ENCODE measurements around the gene P3H1. TPM values are rescaled to one million over a fixed set of nuclear protein-coding genes. Genes with fewer than 3 reads are reported as not detected.
"Not testable (repeated sequence)": the region's sequence is repeated elsewhere in the genome, so short reads cannot be mapped to it uniquely, and the experiment has no call there.

The P3H1 gene
- polyA plus RNA-seq, 3 donors = 67.2 to 78.4 (median 68.1) TPM

DNA sequence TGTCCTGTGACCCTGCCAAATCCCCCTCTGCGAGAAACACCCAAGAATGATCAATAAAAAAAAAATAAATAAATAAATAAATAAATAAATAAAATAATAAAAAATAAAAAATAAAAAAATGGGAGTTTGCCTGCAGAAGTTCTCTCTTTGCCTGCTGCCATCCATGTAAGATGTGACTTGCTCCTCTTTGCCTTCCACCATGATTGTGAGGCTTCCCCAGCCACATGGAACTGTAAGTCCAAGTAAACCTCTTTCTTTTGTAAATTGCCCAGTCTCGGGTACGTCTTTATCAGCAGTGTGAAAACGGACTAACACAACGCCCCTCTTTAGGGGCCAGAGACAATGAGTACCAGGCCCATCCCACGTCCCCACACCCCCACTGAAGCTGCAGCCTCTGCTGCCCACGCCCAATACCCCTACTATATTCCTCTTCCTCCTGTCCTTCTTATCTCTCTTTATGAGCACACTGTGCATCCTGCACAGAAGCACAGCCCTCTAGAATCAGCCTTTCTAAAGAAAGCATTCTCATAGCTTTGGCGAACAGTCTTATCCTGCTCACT lies 15.2 kb downstream of the P3H1 start:
- not testable (repeated sequence) for DNase-seq (ENCODE audit: extremely low read depth in 1 of 11, low read depth in 9 of 11, low spot score in 4 of 11)

DNA sequence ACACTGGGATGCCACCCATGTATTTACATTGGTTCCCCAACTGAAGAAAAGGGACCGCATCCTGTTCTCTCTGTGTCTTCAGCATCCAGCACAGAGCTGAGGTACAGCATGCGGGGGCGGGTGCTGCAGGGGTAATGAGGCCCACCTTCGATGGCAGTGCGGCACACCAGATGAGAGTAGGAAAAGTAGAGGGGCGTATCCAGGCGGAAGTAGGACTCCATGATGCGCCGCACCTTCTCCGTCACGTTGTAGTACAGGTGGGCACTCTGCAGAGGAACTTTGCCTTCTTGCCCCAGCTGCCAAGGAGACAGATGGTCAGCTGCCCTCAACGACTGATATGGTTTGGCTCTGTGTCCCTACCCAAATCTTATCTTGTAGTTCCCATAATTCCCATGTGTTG lies 16.8 kb downstream of the P3H1 start:
- DNase-seq (ENCODE audit: extremely low read depth in 1 of 11, low read depth in 9 of 11, low spot score in 4 of 11) = no peak

DNA sequence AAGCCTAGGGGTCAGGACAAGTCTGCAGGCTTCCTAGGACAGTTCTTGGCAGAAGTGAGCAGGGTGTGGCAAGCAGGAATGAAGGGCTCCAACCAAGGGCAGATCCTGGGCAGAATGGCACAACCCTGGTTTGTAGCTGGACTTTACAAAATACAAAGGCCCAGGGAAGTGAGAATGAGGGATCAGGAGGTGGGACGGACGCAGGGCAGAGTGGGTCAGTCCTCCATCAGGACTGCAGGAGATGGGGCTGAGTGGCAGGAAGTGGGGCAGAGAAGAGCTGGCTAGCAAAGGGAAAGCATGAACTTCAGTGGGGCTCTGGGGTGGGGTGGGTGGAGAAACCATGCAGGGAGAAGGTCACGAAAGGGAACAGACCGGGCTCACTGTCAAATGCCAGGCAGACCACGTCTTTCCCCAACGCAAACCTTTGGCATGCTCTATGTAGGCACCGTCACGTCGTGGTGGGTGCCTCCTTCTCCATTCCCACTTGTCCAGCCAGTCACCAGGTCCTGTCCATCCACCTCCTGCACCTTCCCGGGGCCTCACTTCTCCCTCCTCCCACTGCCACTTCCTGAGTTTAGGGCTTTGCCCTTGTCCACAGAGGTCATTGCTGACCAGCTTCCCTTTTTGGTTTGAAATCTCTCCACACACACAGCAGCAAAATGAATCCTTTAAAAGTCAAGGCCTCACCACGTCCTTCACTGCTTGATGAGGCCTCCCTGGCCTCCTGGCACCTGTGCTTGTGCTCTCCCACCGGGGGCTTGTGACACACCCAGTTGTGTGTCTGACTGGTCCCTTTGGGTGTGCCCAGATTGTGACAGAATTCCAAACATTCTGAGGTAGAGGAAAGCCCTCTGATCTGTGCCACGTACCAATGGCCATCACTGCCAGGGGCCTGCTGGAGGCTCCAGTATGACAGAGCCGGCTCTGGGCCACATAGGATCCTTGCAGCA lies 18.1 kb downstream of the P3H1 start:
- no peak for DNase-seq (ENCODE audit: extremely low read depth in 1 of 11, low read depth in 9 of 11, low spot score in 4 of 11)

DNA sequence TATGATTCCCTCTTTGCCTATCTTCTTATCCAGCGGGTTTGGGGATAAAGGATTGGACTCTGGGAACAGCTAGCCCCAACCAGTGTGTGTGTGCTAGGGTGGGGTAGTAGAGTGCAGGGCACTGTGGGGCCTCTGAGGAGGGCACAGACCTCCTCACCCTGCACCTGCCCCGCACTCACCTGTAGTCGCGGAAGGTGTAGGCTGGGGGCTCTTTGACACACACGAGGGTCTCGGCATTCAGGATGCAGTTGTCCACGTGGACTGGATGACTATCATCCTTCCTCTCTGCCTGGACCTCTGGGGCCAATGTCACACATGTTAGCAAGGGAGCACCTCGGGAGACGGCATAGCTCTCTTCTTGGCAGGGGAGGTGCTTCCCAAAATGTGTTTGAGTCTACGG lies 18.8 kb downstream of the P3H1 start:
- DNase-seq (ENCODE audit: extremely low read depth in 1 of 11, low read depth in 9 of 11, low spot score in 4 of 11) = no peak

DNA sequence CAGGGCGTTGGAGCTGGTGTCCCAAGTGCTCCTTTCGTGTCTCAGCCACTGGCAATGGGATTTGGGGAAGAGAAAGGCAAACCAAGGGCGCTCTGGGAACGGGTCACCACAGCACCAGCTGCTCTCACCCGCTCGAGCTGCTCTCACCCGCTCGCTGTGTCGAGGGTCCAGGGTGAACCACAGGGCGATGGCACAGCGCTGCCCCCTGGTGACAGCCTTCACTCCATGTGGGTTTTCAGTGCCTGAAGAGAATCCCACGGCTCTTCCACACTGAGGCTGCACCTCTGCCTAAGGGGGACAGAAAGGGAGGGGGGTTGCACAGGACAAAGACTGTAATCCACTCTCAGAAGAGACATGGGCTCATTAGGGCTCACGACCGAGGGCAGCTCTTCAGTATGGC lies 19.7 kb downstream of the P3H1 start:
- DNase-seq (ENCODE audit: extremely low read depth in 1 of 11, low read depth in 9 of 11, low spot score in 4 of 11) = peak in 1 of 11 donors; percentile 37

DNA sequence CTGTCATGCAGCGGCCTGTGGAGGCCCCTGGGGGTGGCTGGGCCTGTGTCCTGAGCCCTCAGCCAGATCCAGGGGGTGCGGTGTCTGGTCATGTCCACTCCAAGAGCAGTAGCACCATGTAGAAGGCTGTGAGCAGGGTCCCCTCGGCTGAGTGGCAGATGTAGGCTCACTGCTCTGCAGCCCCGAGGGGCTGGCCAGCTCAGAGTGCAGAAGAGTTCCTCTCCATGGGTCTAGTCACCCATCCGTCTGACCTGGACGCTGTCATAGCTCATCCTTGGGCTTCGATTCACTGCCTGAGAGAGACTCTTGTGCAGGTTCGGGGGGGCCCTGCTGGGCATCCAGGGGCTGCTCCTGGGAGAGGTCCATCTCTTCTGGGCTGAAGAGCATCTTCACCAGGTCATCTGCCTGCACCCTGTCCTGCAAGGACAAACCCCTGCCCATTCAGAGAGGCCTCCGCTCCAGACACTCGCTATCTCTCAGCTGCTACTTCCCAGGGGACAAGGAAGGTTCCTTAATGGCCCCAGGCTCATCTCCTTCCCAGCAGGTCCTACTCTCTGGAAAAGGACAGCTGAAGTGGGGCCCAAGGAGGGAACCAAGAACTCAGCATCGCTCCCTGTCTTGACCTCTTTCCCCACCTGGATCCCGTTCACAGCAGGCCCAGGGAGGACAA lies 20.3 kb downstream of the P3H1 start:
- DNase-seq (ENCODE audit: extremely low read depth in 1 of 11, low read depth in 9 of 11, low spot score in 4 of 11) = no peak

DNA sequence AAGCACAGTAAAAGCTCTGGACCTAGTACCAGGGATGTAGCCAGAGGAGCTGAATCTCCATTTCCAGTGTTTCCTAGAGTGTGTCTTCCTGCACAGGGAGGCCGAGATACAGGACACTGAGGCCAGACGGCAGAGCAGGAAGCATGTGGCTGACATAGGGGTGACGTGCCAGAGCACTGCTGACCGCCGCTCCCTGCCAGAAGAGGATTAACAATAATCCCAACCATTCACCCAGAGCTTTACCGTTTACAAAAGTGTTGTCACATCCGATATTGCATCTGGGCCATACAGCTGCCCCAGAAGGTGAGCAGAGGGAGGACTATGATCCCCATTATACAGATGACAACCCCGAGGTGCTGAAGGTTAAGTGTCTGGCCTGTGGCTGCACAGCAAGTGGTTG lies 21.0 kb downstream of the P3H1 start:
- DNase-seq (ENCODE audit: extremely low read depth in 1 of 11, low read depth in 9 of 11, low spot score in 4 of 11) = no peak

DNA sequence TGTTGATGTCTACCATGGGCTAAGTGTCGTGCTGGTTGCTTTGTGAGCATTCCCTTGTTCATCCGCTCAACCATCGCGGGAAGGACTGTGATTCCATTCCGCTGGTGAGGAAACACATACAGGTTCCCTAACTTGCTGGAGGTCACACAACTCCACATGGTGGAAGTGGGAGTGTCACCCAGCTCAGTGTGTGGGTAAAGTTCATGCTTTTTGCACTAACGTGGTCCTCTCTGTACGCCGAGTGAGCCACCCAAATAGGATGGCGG lies 22.7 kb downstream of the P3H1 start:
- no peak for DNase-seq (ENCODE audit: extremely low read depth in 1 of 11, low read depth in 9 of 11, low spot score in 4 of 11)

DNA sequence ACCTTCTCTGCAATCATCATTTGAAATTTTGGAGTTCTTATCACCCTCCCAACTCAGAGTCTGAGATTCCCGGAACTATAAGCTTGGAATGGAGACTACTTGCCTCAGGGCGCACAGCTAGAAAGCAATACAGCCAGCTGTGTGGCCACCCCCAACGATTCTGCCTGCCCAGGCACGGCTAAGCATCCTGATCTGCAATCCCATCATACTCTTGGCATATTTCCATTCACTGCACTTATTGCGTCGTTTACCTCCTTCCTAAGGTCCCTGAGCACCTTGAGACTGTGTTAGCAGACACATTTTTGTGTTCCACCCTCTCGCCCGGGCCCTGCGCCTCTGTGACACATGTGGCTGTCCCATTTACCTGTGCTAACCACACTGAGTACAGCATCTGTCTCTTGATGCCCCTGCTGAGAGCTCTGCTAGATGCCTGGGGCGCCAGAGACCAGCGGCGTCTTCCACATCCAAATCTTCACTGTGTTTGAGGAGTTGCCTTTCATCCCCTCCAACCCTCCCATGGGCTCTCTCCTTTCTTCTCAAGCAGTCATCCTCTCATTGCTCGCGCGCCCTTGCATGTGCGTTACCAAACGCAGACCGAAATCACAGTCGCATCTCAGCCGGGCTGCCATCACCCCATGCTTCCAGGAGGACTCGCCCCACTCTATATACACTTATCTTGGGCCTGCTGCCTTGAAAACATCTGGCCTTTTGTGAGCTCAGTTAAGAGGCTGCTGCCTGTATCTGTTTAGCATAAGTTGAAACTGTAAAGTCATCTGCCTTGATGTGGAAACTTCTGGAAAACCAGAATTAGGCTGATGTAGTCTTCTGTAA lies 23.3 kb downstream of the P3H1 start:
- peak in 1 of 11 donors; percentile 28 for DNase-seq (ENCODE audit: extremely low read depth in 1 of 11, low read depth in 9 of 11, low spot score in 4 of 11)

DNA sequence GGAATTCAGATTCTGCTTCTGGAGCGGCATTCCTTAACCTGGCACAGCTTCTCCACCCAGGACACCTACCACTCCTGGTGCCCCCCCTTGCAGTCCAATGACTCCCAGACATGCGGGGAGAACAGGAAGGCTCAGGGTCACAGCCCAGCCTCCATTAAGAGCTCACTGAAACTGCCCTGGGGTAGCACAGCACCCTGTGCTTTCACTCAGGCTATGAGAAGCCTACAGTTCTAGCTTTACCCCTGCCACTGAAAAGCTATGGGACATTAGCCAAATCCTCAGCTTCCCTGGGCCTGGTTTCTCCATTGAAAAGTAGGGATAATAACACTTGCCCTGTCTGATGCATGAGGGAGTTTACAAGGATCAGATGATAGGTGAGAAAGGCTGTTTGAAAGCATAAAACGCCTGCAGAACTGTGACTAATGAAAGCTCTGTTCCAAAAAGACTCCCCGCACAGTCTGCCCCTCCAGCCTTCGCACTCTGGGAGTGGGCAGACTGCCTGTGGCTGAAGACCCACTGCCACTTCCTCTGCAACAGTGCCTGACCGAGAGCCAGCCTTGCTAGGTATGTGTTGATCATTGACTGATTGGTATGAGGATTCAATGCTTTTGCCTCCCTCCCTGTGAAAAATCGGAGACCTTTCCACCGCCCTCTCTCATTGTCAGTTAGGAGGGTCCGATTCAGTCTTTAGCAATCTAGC lies 24.1 kb downstream of the P3H1 start:
- no peak for DNase-seq (ENCODE audit: extremely low read depth in 1 of 11, low read depth in 9 of 11, low spot score in 4 of 11)

DNA sequence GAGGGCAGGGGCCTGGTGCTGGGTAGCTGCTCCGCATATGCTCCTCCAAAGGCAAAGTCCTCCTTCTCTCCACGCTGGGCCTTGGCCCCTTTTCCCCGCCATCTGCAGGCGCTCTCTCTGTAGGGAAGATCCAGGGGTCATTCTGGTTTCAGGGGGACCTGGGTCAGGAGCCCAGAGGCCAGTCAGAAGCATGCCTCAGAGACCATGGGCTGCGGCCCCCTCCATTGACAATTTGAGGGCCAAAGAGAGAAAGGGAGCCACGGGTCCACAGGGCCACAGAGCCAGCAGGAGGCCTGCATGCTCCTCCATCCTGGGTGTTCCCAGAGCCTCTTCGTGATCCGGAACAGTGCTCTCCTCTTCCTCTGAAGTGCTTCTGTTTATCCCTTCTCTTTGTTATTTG lies 24.7 kb downstream of the P3H1 start:
- DNase-seq (ENCODE audit: extremely low read depth in 1 of 11, low read depth in 9 of 11, low spot score in 4 of 11) = no peak

DNA sequence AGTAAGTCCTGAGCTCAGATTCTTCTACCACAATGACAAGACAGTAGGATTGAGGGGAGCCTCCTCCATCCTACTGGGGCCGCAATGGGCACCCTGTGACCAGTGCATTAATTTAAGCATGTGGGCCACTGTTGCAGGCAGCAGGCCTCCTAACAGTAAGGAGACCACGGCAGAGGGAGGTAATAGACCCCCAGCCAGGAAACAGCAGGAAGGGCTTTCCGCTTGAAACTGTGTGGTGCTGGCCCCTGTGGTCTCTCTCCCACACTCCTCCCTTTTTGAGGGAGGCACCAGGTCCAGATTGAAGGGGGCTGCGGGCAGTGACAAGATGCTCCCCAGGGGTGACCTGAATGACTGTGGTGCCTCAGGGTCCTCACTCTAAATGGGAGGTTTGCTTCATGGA lies 25.1 kb downstream of the P3H1 start:
- no peak for DNase-seq (ENCODE audit: extremely low read depth in 1 of 11, low read depth in 9 of 11, low spot score in 4 of 11)

DNA sequence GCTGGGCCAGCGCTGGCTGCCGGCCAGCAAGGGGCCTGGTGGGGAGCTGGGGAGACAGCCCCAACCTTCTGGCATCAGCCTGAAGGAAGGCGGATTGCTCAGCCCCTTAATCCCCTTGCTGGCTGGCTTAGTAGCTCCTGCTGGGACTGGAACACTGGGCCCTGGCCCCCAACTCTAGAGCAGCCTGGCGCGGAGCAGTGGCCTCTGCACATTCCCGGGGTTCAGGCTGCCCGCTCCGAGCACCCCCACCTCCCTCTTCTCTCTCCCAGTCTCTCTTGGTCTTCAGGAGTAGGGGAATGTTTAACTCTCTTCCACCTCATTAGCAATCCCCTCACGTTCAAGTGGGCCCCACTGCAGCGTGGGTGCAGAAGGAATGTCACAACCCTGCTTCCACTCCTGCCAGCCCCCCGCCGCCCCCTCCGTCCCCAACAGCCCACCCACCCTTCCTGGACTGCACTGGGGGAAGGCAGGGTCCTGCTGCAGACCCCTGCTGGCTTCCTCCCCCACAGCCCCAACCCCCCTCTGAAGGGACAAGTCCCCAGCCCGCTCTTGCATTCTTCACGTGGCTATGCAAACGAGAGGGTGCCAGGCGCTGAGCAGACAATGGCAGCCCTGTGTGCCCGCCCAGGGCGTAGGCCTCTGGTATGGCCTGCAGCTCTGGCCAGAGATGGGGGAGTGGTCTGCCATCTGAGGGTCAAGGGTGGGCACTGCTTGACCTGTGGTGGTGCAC lies 25.8 kb downstream of the P3H1 start:
- peak in 2 of 11 donors; percentile 71 to 77 for DNase-seq (ENCODE audit: extremely low read depth in 1 of 11, low read depth in 9 of 11, low spot score in 4 of 11)

DNA sequence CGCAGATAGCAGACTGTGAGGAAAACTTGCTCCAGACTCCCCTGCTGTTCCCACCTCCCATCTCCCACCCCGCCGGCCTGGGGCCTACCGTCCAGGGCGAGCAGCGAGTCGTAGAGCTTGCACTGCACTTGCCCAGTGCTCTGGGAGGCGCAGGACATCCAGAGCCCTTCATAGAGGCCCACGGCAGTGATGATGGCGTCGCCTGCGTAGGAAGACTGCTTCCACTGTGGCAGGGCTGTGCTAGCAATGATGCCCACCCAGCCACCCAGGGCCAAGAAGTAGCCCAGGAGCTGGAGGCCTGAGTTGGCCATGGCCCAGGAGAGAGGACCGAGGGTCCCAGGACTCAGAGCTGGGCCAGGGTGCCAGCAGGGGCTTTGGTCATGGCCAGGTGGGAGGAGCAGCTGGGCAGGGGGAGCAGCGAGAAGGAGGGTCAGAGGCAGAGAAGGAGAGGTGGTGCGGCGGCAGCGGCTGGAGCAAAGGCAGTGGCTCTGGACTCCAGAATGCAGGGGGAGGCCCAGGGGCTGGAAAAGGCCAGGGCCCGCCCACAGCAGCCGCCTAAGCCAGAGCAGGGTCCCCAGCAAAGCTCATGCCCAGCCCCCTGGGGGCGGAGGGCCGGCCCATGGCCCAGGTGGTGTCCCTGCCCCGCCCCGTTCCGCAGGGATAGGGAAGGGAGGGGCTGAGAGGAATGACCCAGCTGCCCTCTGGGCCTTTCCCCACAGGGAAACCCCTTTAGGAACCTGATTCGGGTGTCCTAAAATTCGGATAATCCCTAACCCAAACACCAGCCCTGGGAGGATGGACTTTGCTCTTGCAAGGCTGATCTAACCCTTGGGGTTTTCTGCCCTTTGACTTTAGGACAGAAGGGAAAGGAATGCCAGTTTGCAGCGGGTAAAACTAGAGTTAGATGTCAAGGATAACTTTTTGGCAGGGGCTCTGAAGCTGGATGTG lies 26.8 kb downstream of the P3H1 start, which contains the start of gene CLDN19:
Gene CLDN19 (minus strand): TSS at position 484 of the 948 bp plus-strand sequence. CDS start 173 bp downstream, at position 311.
- peak in 3 of 11 donors; percentile 41 to 75 (median 56) for DNase-seq (ENCODE audit: extremely low read depth in 1 of 11, low read depth in 9 of 11, low spot score in 4 of 11)

DNA sequence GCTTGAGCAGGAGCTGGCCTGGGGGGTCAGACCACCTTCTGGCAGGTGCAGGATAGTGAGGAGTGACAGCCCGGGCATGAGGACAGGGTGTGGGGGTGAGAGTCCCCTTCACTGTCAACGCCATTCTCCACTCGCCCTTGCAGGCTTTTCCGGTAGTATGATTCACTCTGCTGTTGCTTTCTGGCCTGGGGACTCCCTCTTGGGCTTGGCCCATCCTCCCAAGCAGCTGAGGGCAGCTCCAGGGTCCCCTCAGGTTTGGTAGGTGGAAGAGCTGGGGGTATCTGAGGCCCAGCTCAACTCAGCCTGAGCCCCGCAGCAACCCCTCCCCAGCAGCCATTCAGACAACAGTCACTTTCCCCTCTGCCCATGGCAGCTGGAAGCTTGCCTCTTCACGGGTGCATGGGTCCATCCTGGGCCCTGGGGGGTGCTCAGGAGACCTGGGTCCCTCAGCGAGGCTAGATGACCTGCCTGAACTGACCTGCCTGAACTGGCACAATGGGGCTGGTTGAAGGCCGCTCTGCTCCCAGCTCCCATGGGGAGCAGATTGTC lies 28.1 kb downstream of the P3H1 start:
- DNase-seq (ENCODE audit: extremely low read depth in 1 of 11, low read depth in 9 of 11, low spot score in 4 of 11) = no peak

DNA sequence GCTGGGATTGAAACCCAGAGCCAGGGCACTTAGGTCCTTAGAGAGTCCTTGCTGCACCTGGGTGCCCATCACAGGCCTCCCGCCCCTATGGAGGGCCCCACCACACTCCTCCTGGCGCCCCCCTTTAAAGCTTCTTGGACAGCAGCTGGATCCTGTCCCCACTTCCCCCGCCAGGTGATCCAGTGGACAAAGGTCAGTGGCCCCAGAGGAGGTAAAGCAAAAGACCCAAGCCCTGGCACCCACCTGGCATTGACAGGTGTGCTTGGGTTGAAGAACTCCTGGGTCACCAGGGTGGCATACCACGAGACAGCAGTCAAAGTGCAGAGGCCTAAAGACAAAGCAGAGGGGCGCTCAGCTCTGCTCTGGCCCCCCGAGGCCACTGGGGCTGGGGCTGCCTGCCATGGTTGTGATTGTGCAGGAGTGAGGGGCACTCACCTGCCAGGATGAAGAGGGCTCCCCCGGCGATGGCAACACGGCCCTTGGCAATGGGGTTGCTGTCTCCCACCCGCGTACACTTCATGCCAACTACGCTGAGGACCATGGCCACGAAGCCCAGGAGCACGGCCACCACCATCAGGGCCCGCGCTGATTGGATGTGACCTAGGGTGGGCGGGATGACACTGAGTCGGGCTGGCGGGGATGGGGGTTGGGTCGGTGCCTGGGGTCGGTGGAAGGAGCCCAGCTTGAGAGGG lies 28.7 kb downstream of the P3H1 start:
- no peak for DNase-seq (ENCODE audit: extremely low read depth in 1 of 11, low read depth in 9 of 11, low spot score in 4 of 11)
